Esophagus muscularis mucosa (tissue), 4 donors: ENCODE measurements around the gene BTRC. TPM values are rescaled to one million over a fixed set of nuclear protein-coding genes. Genes with fewer than 3 reads are reported as not detected.

Source experiments
- DNase-seq: peaks from one replicate; pipeline ENCODE4 v3.0.0-alpha.2; 2017; ENCODE audit errors: extremely low spot score
- H3K27ac ChIP-seq, 4 donors: fragments of 200-600 bp; sonication (generic); replicated peaks in 1 of 4; 1 replicate in 3 of 4; 2 replicates in 1 of 4; pipeline ENCODE4 v1.5.1; 2016 to 2019; ENCODE audit warnings: mild to moderate bottlenecking in 1 of 4
- H3K27me3 ChIP-seq, 4 donors: fragments of 200-600 bp; sonication (generic); one replicate each; pipeline versions ENCODE4 v1.5.1 to v1.6.0; 2016 to 2019
- H3K36me3 ChIP-seq, 4 donors: fragments of 200-600 bp; sonication (generic); one replicate each; pipeline ENCODE4 v1.5.1; 2016 to 2019
- H3K4me1 ChIP-seq, 4 donors: fragments of 200-600 bp; sonication (generic); one replicate each; pipeline ENCODE4 v1.5.1; 2016 to 2019
- H3K4me3 ChIP-seq, 4 donors: fragments of 200-600 bp; sonication (generic); 1 replicate in 2 of 4; 2 replicates in 2 of 4; pipeline ENCODE4 v1.5.1; 2016 to 2019; ENCODE audit warnings: mild to moderate bottlenecking in 4 of 4, moderate library complexity in 1 of 4
- H3K9me3 ChIP-seq, 4 donors: fragments of 200-600 bp; sonication (generic); 1 replicate in 3 of 4; 2 replicates in 1 of 4; pipeline ENCODE4 v1.5.1; 2016 to 2019
- EP300 ChIP-seq: sonication (generic); formaldehyde crosslinking; IDR thresholded peaks from one replicate; pipeline ENCODE4 v1.6.1; 2017; ENCODE audit warnings: antibody characterized with exemption
- POLR2A ChIP-seq: fragments of 450-650 bp; IDR thresholded peaks from one replicate; pipeline ENCODE4 v1.6.1; 2017; ENCODE audit warnings: antibody characterized with exemption, moderate library complexity, mild to moderate bottlenecking, low read depth
- POLR2AphosphoS5 ChIP-seq, 2 donors: sonication (generic); formaldehyde crosslinking; IDR thresholded peaks; one replicate each; pipeline ENCODE4 v1.6.1; 2017; ENCODE audit warnings: antibody characterized with exemption in 2 of 2
- WGBS: methylation state at CpG from one replicate; pipeline ENCODE4 v1.1.5; 2018; 5-methylcytosine and 5-hydroxymethylcytosine counted together
- intact Hi-C: fragments of 100-400 bp; cut with DNase I; formaldehyde crosslinking; loops from one replicate; pipeline ENCODE4 v1.15.1; 2023
- total RNA-seq, 4 donors: library from RNA; depleted of rRNA; stranded (reverse); fragments of >200 nt; gene quantifications; one replicate each; pipeline versions ENCODE4 v1.1.0 to v1.2.1, GENCODE V29; 2016
- TF ChIP-seq, protein P1 (sequence below), 3 experiments: fragments of 200-600 bp in 2 of 3; fragments of 450-650 bp in 1 of 3; sonication (generic) in 2 of 3; IDR thresholded peaks; one replicate each; pipeline ENCODE4 v1.5.1; 2017 to 2019; ENCODE audit warnings: antibody characterized with exemption in 3 of 3, mild to moderate bottlenecking in 2 of 3, moderate library complexity in 1 of 3

The BTRC gene
- total RNA-seq, 4 donors from 2014 or later: 10.1 to 20.0 (median 10.4) TPM

DNA sequence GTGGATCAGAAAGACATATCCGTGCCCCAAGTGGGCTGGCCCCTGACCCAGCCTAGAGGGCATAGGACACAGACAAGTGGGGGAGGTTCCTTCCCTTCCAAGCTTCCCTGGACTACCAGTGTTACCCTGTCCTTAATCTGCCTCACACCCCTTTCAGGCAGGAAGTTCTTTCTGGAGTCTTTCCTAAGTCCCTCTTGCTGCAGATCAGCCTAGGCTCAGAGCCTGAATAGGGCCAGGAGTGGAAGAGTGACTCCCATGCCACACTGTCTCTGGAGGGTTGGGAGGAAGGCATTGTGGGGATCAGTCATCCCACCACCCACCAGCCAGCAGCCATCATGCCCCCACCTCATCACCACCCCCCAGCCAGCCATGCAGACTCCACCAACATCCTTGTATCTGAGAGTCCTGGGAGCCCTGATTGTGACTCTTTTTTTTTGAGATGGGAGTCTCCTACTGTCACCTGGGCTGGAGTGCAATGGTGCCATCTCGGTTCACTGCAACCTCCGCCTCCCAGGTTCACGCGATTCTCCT, 211.5 kb downstream of the BTRC start:
- intact Hi-C loops: loop anchor here (5.0 kb wide), 1 partner anchor 403 kb away; no protein-coding TSS in a partner anchor

DNA sequence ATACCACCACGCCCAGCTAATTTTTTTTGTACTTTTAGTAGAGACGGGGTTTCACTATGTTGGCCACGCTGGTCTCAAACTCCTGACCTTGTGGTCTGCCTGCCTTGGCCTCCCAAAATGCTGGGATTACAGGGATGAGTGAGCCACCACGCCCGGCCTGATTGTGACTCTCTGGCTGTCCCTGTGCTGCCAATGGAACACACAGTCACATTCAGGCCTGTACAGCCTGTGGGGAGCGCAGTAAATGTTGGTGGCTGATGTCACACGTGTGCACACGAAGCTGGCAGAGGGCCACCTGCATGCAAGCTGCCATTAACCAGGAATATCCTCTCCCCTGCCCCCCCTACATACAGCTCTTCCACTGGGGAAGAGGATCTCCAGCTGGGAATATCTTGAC, 212.0 kb downstream of the BTRC start:
- no peak for DNase-seq
- Histone ChIP-seq H3K27me3 (peaks cover 6 to 98% (median 35%) of the 10 kb centered on the region in 4 donors), H3K36me3 (no peaks in the 10 kb centered on the region), H3K9me3 (no peaks in the 10 kb centered on the region), H3K4me1 (peaks cover 22 to 29% (median 28%) of the 10 kb centered on the region in 4 donors), H3K4me3 (no peak overlapping the region), H3K27ac (no peak overlapping the region)
- intact Hi-C loops: loop anchor here (5.0 kb wide), 1 partner anchor 404 kb away; no protein-coding TSS in a partner anchor
- TF ChIP-seq POLR2AphosphoS5 (IDR thresholded peaks at IDR 0.05) (no peak), POLR2A (no peak), EP300 (no peak)
- TF ChIP-seq, protein P1, sequence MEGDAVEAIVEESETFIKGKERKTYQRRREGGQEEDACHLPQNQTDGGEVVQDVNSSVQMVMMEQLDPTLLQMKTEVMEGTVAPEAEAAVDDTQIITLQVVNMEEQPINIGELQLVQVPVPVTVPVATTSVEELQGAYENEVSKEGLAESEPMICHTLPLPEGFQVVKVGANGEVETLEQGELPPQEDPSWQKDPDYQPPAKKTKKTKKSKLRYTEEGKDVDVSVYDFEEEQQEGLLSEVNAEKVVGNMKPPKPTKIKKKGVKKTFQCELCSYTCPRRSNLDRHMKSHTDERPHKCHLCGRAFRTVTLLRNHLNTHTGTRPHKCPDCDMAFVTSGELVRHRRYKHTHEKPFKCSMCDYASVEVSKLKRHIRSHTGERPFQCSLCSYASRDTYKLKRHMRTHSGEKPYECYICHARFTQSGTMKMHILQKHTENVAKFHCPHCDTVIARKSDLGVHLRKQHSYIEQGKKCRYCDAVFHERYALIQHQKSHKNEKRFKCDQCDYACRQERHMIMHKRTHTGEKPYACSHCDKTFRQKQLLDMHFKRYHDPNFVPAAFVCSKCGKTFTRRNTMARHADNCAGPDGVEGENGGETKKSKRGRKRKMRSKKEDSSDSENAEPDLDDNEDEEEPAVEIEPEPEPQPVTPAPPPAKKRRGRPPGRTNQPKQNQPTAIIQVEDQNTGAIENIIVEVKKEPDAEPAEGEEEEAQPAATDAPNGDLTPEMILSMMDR (IDR thresholded peaks at IDR 0.05): no peak
- 80% methylated on average over 5 of the region's 8 CpGs for WGBS

More for the DNA sequence above, 211.5 kb downstream of the BTRC start:
- Histone ChIP-seq H3K9me3 (no peaks in the 10 kb centered on the region), H3K27ac (no peak overlapping the region), H3K4me1 (peaks cover 17 to 24% (median 23%) of the 10 kb centered on the region in 4 donors), H3K4me3 (no peak overlapping the region), H3K27me3 (peaks cover 6 to 98% (median 35%) of the 10 kb centered on the region in 4 donors), H3K36me3 (no peaks in the 10 kb centered on the region)
- WGBS: 88% methylated on average over 5 of the region's 5 CpGs
- no peak for DNase-seq
- TF ChIP-seq POLR2A: no peak
- TF ChIP-seq EP300: no peak
- TF ChIP-seq, protein P1 (IDR thresholded peaks at IDR 0.05): no peak
- TF ChIP-seq POLR2AphosphoS5 (IDR thresholded peaks at IDR 0.05): no peak

DNA sequence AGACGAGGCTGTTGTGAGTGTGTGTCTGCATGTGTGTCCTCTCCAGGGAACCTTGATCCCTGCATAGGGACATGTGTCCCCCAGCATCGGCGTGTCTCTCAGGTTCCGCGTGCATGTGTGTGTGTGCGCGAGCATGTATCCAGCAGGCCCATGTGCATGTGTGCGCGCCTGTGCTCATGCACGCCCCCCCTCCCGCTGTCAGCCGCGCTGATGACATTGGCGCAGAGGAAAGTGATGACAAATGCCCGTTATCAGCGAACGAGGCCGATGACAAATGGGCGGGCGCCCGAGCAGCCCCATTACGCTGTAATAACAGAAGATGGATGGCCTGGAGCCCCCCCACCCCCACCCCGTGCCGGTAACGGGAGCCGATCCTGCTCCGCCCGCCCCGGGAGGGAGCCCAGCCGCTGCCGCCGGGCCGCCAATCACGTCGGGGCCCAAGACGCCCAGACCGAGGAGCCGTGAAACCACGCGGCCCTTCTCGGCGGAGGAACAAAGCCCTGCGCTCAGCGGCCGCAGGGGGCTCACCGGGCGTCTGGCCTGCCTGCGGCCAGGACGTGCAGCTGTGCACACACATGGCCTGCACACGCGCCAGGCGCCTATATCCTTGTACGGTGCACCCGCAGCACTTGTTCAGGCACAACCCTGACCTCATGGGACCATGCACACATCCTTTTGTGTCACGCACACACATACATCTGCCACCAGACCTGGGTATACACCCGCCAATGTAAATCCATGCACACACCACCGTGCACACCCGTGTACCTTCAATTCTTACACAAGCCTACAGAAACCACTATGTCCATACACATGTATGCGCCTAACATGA, 212.6 kb downstream of the BTRC start:
- no peaks in the 10 kb centered on the region for H3K9me3 ChIP-seq
- no peak overlapping the region for H3K27ac ChIP-seq
- peak overlapping the region; percentile 29 to 33 (median 32) for H3K4me3 ChIP-seq
- intact Hi-C loops: loop anchor here (5.0 kb wide), 1 partner anchor 404 kb away; no protein-coding TSS in a partner anchor
- peaks cover 23 to 33% (median 29%) of the 10 kb centered on the region in 4 donors for H3K4me1 ChIP-seq
- H3K36me3 ChIP-seq: no peaks in the 10 kb centered on the region
- TF ChIP-seq EP300: no peak
- no peak for TF ChIP-seq POLR2A
- no peak for TF ChIP-seq POLR2AphosphoS5 (IDR thresholded peaks at IDR 0.05)
- TF ChIP-seq, protein P1 (IDR thresholded peaks at IDR 0.05): no peak
- 60% methylated on average over 8 of the region's 59 CpGs for WGBS
- H3K27me3 ChIP-seq: peaks cover 6 to 95% (median 35%) of the 10 kb centered on the region in 4 donors
- DNase-seq: no peak

DNA sequence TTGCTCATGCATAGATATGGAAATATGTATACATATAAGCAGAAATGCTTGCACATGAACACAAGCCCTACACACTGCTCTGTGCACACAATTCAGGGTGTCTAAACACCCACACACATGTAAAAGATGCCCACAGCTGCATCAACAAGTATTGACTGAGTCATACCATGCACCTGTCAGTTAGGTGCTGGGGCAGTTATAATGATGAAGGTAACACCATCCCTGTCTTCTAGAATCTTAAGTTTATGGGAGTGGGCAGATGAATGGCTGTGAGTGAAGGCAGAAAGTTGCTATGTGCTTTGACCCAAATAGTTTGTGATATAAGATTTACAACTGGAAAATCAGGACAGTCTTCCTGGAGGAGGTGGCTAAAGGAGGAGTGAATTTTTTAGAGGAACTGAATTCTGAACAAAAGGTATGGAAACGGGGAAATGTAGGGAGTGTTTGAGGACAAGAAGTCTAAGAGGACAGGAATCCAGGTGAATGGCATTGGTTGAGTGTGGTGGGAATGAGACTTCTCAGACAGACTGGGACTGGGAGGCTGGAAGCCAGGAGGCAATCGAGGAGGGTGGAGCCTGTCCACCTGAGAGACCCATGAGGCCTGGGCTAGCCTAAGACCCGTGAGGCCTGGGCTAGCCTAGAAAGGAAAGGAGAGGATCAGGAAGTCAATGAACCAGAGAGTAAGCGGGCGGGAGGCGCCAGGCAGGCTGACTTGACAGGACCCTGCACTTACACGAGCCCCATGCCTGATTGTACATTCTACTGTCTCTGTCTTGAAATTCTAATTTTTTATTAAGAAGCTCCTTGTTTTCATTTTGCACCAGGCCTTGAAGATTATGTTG, 213.4 kb downstream of the BTRC start:
- Histone ChIP-seq H3K4me1 (peaks cover 23 to 33% (median 29%) of the 10 kb centered on the region in 4 donors), H3K27ac (no peak overlapping the region), H3K27me3 (peaks cover 6 to 86% (median 35%) of the 10 kb centered on the region in 4 donors), H3K9me3 (peaks cover 0 to 3% (median 2%) of the 10 kb centered on the region in 4 donors), H3K36me3 (no peaks in the 10 kb centered on the region), H3K4me3 (no peak overlapping the region)
- intact Hi-C loops: loop anchor here (5.0 kb wide), 1 partner anchor 405 kb away; no protein-coding TSS in a partner anchor
- DNase-seq: no peak
- TF ChIP-seq EP300 (no peak), POLR2A (no peak), POLR2AphosphoS5 (IDR thresholded peaks at IDR 0.05) (no peak)
- TF ChIP-seq, protein P1 (IDR thresholded peaks at IDR 0.05): no peak
- 77% methylated on average over 7 of the region's 7 CpGs for WGBS
